GM23338 (cell line): ENCODE results near the gene ARID4B. TPM values are rescaled to one million over a fixed set of nuclear protein-coding genes. Genes with fewer than 3 reads are reported as not detected.

ENCODE experiments used
- ATAC-seq: fragments of 200-7000 bp; cut with Tn5 transposase; 3 replicates; pipeline ENCODE4 v1.9.1; 2020
- DNase-seq: peaks from one replicate; pipeline ENCODE4 v3.0.0-alpha.2; 2015; ENCODE audit warnings: low spot score
- H2AFZ ChIP-seq: fragments of 200-600 bp; sonication (generic); 2 replicates; pipeline ENCODE4 v1.8.0; 2016; ENCODE audit warnings: antibody characterized with exemption, mild to moderate bottlenecking, moderate library complexity
- H3F3A ChIP-seq: fragments of 200-600 bp; sonication (generic); replicated peaks from 2 replicates; pipeline ENCODE4 v1.8.0; 2017; ENCODE audit warnings: antibody characterized with exemption, mixed run types, low read depth
- H3K27ac ChIP-seq: fragments of 200-600 bp; sonication (generic); 2 replicates; pipeline ENCODE4 v1.6.1; 2016; ENCODE audit warnings: low read depth
- H3K27me3 ChIP-seq: fragments of 200-600 bp; sonication (generic); 2 replicates; pipeline ENCODE4 v1.8.0; 2016; ENCODE audit warnings: mild to moderate bottlenecking, mixed run types, moderate library complexity; ENCODE audit not compliant: insufficient read depth
- H3K36me3 ChIP-seq: fragments of 200-600 bp; sonication (generic); 2 replicates; pipeline ENCODE4 v1.8.0; 2016; ENCODE audit warnings: mild to moderate bottlenecking; ENCODE audit not compliant: insufficient read depth
- H3K4me1 ChIP-seq: fragments of 200-600 bp; sonication (generic); 2 replicates; pipeline ENCODE4 v1.8.0; 2016; ENCODE audit warnings: mild to moderate bottlenecking, moderate library complexity; ENCODE audit not compliant: insufficient read depth
- H3K4me2 ChIP-seq: fragments of 200-600 bp; sonication (generic); 2 replicates; pipeline ENCODE4 v1.7.1; 2017; ENCODE audit warnings: mixed run types
- H3K4me3 ChIP-seq: fragments of 200-600 bp; sonication (generic); 2 replicates; pipeline ENCODE4 v1.6.1; 2016; ENCODE audit warnings: mixed run types
- H3K79me2 ChIP-seq: fragments of 200-600 bp; sonication (generic); replicated peaks from 2 replicates; pipeline ENCODE4 v1.8.0; 2017; ENCODE audit warnings: mild to moderate bottlenecking; ENCODE audit not compliant: insufficient read depth
- H3K9me2 ChIP-seq: fragments of 200-600 bp; sonication (generic); 2 replicates; pipeline ENCODE4 v1.8.0; 2017; ENCODE audit not compliant: insufficient read depth
- H4K20me1 ChIP-seq: fragments of 200-600 bp; sonication (generic); replicated peaks from 2 replicates; pipeline ENCODE4 v1.8.0; 2017; ENCODE audit warnings: mild to moderate bottlenecking; ENCODE audit not compliant: insufficient read depth
- H3K27ac Mint-ChIP-seq: 2 replicates; pipeline ENCODE4 v1.8.0; 2020; ENCODE audit warnings: inconsistent platforms, mild to moderate bottlenecking, moderate library complexity, mixed read lengths
- H3K27me3 Mint-ChIP-seq: 3 replicates; pipeline ENCODE4 v1.8.0; 2022; ENCODE audit warnings: low read depth, mild to moderate bottlenecking, moderate library complexity, mixed read lengths, inconsistent platforms; ENCODE audit not compliant: insufficient read depth, poor library complexity
- H3K36me3 Mint-ChIP-seq: 3 replicates; pipeline ENCODE4 v1.8.0; 2021; ENCODE audit warnings: low read depth, mild to moderate bottlenecking, inconsistent platforms, moderate library complexity, mixed read lengths
- H3K4me1 Mint-ChIP-seq: 3 replicates; pipeline ENCODE4 v1.8.0; 2020; ENCODE audit warnings: mild to moderate bottlenecking, inconsistent platforms, mixed read lengths
- H3K4me3 Mint-ChIP-seq: 3 replicates; pipeline ENCODE4 v1.8.0; 2021; ENCODE audit warnings: moderate library complexity, mild to moderate bottlenecking, inconsistent platforms, mixed read lengths
- H3K9me3 Mint-ChIP-seq: 3 replicates; pipeline ENCODE4 v1.8.0; 2020; ENCODE audit warnings: moderate library complexity, mild to moderate bottlenecking, inconsistent platforms, mixed read lengths
- CREB1 ChIP-seq: fragments of 250-450 bp; sonication (Bioruptor Pico); IDR thresholded peaks from 2 replicates; pipeline ENCODE4 v1.5.0; 2020; ENCODE audit warnings: low read depth, mild to moderate bottlenecking, moderate library complexity
- EZH2 ChIP-seq: fragments of 200-600 bp; sonication (generic); IDR thresholded peaks from one replicate; pipeline ENCODE4 v1.8.0; 2017; ENCODE audit warnings: antibody characterized with exemption, mild to moderate bottlenecking, low read depth; ENCODE audit not compliant: unreplicated experiment
- EZH2phosphoT487 ChIP-seq: fragments of 200-600 bp; sonication (generic); IDR thresholded peaks from one replicate; pipeline ENCODE4 v1.8.1; 2018; ENCODE audit warnings: antibody characterized with exemption; ENCODE audit not compliant: unreplicated experiment
- JUNB ChIP-seq: IDR thresholded peaks from one replicate; pipeline ENCODE4 v1.6.1; 2016; ENCODE audit warnings: antibody characterized with exemption; ENCODE audit not compliant: unreplicated experiment
- NANOG ChIP-seq: IDR thresholded peaks from 2 replicates; pipeline ENCODE4 v1.6.1; 2016; ENCODE audit warnings: antibody characterized with exemption, borderline replicate concordance
- POLR2AphosphoS5 ChIP-seq: IDR thresholded peaks from 2 replicates; pipeline ENCODE4 v1.6.1; 2016; ENCODE audit warnings: antibody characterized with exemption, low read depth
- STAT1 ChIP-seq: IDR thresholded peaks from one replicate; pipeline ENCODE4 v1.6.1; 2016; ENCODE audit warnings: antibody characterized with exemption; ENCODE audit not compliant: unreplicated experiment
- ZNF114 ChIP-seq: fragments of 250-450 bp; sonication (Bioruptor Pico); IDR thresholded peaks from 2 replicates; pipeline ENCODE4 v1.5.0; 2020; ENCODE audit warnings: mild to moderate bottlenecking, moderate library complexity
- ZNF331 ChIP-seq: fragments of 250-450 bp; sonication (Bioruptor Pico); IDR thresholded peaks from 2 replicates; pipeline ENCODE4 v1.5.0; 2020; ENCODE audit warnings: low read depth, mild to moderate bottlenecking, moderate library complexity
- polyA plus RNA-seq: library from polyadenylated mRNA; unstranded; fragments of >200 nt; fragmentation: Nextera tagmentation; extraction: Ambion mirVana; gene quantifications from 2 replicates; pipeline ENCODE4 v1.2.1, GENCODE V29; 2016
- total RNA-seq: library from RNA; depleted of rRNA; stranded (reverse); fragments of >200 nt; shearing (Covaris generic); gene quantifications from 2 replicates; pipeline ENCODE4 v1.2.3, GENCODE V29; 2014
- TF ChIP-seq, protein P1 (sequence below), 2 experiments: fragments of 200-600 bp in 1 of 2; sonication (generic) in 1 of 2; conservative IDR thresholded peaks; 2 replicates each; pipeline versions ENCODE4 v1.5.1 to v1.6.1; 2016 to 2017; ENCODE audit warnings: antibody characterized with exemption in 2 of 2, low read depth in 2 of 2, mild to moderate bottlenecking in 2 of 2, moderate library complexity in 1 of 2
- TF ChIP-seq, protein P2 (sequence below): fragments of 250-450 bp; sonication (Bioruptor Pico); IDR thresholded peaks from 2 replicates; pipeline ENCODE4 v1.5.0; 2020; ENCODE audit warnings: mild to moderate bottlenecking, moderate library complexity
- TF ChIP-seq, protein P3 (sequence below): IDR thresholded peaks from 2 replicates; pipeline ENCODE4 v1.6.1; 2016; ENCODE audit warnings: antibody characterized with exemption
- TF ChIP-seq, protein P4 (sequence below): IDR thresholded peaks from one replicate; pipeline ENCODE4 v1.6.1; 2018; ENCODE audit warnings: antibody characterized with exemption; ENCODE audit not compliant: unreplicated experiment

The ARID4B gene
- total and polyA plus RNA-seq, 2 experiments from 2014 or later: 25.1 to 59.8 TPM

DNA sequence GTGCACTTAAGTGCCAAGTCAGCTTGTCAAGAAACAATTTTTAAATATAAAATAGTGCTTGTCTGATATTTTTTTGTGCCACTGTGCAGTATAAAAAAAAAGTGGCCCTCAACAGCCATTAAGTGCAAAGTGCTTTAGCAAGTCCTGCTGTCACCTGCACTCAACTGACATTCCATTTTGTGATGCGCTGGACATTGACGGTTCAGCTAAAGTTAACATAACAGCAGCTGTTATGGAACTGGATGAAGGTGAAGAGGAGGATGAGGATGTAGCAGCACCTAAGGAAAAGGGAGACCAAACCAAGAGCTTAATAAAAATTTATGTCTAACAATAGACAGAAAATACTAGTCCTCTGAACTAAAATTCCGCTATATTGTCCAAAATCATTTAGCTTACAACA is 159.6 kb downstream of the ARID4B start:
- Mint-ChIP-seq H3K4me3 (no peak overlapping the region), H3K27ac (no peak overlapping the region), H3K27me3 (peaks cover 13% of the 10 kb centered on the region), H3K4me1 (no peaks in the 10 kb centered on the region), H3K9me3 (no peaks in the 10 kb centered on the region), H3K36me3 (peaks cover 49% of the 10 kb centered on the region)
- no peak for DNase-seq
- Histone ChIP-seq H3K4me1 (no peaks in the 10 kb centered on the region), H4K20me1 (0 out of 2 replicates have a peak, but pooled peaks cover 12% of the 10 kb centered on the region), H3K9me2 (no peaks in the 10 kb centered on the region), H3F3A (no peaks in the 10 kb centered on the region), H3K36me3 (peaks cover 41% of the 10 kb centered on the region), H3K4me3 (no peak overlapping the region), H3K4me2 (no peak overlapping the region), H3K27ac (no peak overlapping the region), H2AFZ (no peak overlapping the region), H3K27me3 (no peaks in the 10 kb centered on the region), H3K79me2 (no peaks in the 10 kb centered on the region)
- TF ChIP-seq, protein P1, sequence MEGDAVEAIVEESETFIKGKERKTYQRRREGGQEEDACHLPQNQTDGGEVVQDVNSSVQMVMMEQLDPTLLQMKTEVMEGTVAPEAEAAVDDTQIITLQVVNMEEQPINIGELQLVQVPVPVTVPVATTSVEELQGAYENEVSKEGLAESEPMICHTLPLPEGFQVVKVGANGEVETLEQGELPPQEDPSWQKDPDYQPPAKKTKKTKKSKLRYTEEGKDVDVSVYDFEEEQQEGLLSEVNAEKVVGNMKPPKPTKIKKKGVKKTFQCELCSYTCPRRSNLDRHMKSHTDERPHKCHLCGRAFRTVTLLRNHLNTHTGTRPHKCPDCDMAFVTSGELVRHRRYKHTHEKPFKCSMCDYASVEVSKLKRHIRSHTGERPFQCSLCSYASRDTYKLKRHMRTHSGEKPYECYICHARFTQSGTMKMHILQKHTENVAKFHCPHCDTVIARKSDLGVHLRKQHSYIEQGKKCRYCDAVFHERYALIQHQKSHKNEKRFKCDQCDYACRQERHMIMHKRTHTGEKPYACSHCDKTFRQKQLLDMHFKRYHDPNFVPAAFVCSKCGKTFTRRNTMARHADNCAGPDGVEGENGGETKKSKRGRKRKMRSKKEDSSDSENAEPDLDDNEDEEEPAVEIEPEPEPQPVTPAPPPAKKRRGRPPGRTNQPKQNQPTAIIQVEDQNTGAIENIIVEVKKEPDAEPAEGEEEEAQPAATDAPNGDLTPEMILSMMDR (conservative IDR thresholded peaks at IDR 0.05; ENCODE audit: low read depth in 2 of 2): no peak
- TF ChIP-seq EZH2phosphoT487 (no peak), ZNF114 (CRISPR knock-in tag) (no peak), ZNF331 (no peak), CREB1 (CRISPR knock-in tag) (no peak), STAT1 (no peak), EZH2 (no peak), NANOG (no peak), POLR2AphosphoS5 (no peak), JUNB (no peak)
- TF ChIP-seq, protein P2, sequence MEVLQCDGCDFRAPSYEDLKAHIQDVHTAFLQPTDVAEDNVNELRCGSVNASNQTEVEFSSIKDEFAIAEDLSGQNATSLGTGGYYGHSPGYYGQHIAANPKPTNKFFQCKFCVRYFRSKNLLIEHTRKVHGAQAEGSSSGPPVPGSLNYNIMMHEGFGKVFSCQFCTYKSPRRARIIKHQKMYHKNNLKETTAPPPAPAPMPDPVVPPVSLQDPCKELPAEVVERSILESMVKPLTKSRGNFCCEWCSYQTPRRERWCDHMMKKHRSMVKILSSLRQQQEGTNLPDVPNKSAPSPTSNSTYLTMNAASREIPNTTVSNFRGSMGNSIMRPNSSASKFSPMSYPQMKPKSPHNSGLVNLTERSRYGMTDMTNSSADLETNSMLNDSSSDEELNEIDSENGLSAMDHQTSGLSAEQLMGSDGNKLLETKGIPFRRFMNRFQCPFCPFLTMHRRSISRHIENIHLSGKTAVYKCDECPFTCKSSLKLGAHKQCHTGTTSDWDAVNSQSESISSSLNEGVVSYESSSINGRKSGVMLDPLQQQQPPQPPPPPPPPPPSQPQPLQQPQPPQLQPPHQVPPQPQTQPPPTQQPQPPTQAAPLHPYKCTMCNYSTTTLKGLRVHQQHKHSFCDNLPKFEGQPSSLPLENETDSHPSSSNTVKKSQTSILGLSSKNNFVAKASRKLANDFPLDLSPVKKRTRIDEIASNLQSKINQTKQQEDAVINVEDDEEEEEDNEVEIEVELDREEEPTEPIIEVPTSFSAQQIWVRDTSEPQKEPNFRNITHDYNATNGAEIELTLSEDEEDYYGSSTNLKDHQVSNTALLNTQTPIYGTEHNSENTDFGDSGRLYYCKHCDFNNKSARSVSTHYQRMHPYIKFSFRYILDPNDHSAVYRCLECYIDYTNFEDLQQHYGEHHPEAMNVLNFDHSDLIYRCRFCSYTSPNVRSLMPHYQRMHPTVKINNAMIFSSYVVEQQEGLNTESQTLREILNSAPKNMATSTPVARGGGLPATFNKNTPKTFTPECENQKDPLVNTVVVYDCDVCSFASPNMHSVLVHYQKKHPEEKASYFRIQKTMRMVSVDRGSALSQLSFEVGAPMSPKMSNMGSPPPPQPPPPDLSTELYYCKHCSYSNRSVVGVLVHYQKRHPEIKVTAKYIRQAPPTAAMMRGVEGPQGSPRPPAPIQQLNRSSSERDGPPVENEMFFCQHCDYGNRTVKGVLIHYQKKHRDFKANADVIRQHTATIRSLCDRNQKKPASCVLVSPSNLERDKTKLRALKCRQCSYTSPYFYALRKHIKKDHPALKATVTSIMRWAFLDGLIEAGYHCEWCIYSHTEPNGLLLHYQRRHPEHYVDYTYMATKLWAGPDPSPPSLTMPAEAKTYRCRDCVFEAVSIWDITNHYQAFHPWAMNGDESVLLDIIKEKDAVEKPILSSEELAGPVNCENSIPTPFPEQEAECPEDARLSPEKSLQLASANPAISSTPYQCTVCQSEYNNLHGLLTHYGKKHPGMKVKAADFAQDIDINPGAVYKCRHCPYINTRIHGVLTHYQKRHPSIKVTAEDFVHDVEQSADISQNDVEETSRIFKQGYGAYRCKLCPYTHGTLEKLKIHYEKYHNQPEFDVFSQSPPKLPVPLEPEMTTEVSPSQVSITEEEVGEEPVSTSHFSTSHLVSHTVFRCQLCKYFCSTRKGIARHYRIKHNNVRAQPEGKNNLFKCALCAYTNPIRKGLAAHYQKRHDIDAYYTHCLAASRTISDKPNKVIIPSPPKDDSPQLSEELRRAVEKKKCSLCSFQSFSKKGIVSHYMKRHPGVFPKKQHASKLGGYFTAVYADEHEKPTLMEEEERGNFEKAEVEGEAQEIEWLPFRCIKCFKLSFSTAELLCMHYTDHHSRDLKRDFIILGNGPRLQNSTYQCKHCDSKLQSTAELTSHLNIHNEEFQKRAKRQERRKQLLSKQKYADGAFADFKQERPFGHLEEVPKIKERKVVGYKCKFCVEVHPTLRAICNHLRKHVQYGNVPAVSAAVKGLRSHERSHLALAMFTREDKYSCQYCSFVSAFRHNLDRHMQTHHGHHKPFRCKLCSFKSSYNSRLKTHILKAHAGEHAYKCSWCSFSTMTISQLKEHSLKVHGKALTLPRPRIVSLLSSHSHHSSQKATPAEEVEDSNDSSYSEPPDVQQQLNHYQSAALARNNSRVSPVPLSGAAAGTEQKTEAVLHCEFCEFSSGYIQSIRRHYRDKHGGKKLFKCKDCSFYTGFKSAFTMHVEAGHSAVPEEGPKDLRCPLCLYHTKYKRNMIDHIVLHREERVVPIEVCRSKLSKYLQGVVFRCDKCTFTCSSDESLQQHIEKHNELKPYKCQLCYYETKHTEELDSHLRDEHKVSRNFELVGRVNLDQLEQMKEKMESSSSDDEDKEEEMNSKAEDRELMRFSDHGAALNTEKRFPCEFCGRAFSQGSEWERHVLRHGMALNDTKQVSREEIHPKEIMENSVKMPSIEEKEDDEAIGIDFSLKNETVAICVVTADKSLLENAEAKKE (CRISPR knock-in tag): no peak
- TF ChIP-seq, protein P3, sequence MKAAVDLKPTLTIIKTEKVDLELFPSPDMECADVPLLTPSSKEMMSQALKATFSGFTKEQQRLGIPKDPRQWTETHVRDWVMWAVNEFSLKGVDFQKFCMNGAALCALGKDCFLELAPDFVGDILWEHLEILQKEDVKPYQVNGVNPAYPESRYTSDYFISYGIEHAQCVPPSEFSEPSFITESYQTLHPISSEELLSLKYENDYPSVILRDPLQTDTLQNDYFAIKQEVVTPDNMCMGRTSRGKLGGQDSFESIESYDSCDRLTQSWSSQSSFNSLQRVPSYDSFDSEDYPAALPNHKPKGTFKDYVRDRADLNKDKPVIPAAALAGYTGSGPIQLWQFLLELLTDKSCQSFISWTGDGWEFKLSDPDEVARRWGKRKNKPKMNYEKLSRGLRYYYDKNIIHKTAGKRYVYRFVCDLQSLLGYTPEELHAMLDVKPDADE: no peak
- TF ChIP-seq, protein P4, sequence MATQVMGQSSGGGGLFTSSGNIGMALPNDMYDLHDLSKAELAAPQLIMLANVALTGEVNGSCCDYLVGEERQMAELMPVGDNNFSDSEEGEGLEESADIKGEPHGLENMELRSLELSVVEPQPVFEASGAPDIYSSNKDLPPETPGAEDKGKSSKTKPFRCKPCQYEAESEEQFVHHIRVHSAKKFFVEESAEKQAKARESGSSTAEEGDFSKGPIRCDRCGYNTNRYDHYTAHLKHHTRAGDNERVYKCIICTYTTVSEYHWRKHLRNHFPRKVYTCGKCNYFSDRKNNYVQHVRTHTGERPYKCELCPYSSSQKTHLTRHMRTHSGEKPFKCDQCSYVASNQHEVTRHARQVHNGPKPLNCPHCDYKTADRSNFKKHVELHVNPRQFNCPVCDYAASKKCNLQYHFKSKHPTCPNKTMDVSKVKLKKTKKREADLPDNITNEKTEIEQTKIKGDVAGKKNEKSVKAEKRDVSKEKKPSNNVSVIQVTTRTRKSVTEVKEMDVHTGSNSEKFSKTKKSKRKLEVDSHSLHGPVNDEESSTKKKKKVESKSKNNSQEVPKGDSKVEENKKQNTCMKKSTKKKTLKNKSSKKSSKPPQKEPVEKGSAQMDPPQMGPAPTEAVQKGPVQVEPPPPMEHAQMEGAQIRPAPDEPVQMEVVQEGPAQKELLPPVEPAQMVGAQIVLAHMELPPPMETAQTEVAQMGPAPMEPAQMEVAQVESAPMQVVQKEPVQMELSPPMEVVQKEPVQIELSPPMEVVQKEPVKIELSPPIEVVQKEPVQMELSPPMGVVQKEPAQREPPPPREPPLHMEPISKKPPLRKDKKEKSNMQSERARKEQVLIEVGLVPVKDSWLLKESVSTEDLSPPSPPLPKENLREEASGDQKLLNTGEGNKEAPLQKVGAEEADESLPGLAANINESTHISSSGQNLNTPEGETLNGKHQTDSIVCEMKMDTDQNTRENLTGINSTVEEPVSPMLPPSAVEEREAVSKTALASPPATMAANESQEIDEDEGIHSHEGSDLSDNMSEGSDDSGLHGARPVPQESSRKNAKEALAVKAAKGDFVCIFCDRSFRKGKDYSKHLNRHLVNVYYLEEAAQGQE: no peak
- ATAC-seq: no peak
